Prostate gland (tissue), 2 donors: Measurements from ENCODE around the gene MAP1LC3A. TPM values are rescaled to one million over a fixed set of nuclear protein-coding genes. Genes with fewer than 3 reads are reported as not detected.

Experiments
- DNase-seq: peaks from one replicate; pipeline ENCODE4 v3.0.0-alpha.2; 2019; ENCODE audit warnings: low spot score
- H3K27ac ChIP-seq, 2 donors: fragments of 200-600 bp; sonication (generic); 2 replicates each; pipeline ENCODE4 v1.5.1; 2017 to 2019
- H3K27me3 ChIP-seq: fragments of 200-600 bp; sonication (generic); replicated peaks from 2 replicates; pipeline ENCODE4 v1.5.1; 2019; ENCODE audit not compliant: insufficient read depth
- H3K36me3 ChIP-seq, 2 donors: fragments of 200-600 bp; sonication (generic); 1 replicate in 1 of 2; 2 replicates in 1 of 2; pipeline versions ENCODE4 v1.5.1 to v1.8.1; 2017 to 2019
- H3K4me1 ChIP-seq: fragments of 200-600 bp; sonication (generic); replicated peaks from 2 replicates; pipeline ENCODE4 v1.5.1; 2019
- H3K4me3 ChIP-seq, 2 donors: fragments of 200-600 bp; sonication (generic); 2 replicates each; pipeline ENCODE4 v1.5.1; 2017 to 2019
- H3K9me3 ChIP-seq: fragments of 200-600 bp; sonication (generic); 2 replicates; pipeline ENCODE4 v1.5.1; 2017
- POLR2A ChIP-seq: fragments of 450-650 bp; IDR thresholded peaks from one replicate; pipeline ENCODE4 v1.6.1; 2016; ENCODE audit warnings: antibody characterized with exemption, mild to moderate bottlenecking
- POLR2AphosphoS5 ChIP-seq: sonication (generic); formaldehyde crosslinking; IDR thresholded peaks from one replicate; pipeline ENCODE4 v1.6.1; 2017; ENCODE audit warnings: antibody characterized with exemption
- WGBS: methylation state at CpG from one replicate; pipeline ENCODE4 v1.1.5; 2018; 5-methylcytosine and 5-hydroxymethylcytosine counted together
- intact Hi-C: fragments of 100-400 bp; cut with DNase I; formaldehyde crosslinking; loops from one replicate; pipeline ENCODE4 v1.14.2; 2022
- total RNA-seq, 2 donors: library from RNA; depleted of rRNA; stranded (reverse); fragments of >200 nt; gene quantifications; one replicate each; pipeline ENCODE4 v1.1.0, GENCODE V29; 2016
- TF ChIP-seq, protein P1 (sequence below), 4 experiments: fragments of 200-600 bp in 2 of 4; fragments of 450-650 bp in 2 of 4; sonication (generic) in 2 of 4; IDR thresholded peaks; 1 replicate in 3 of 4; 2 replicates in 1 of 4; pipeline ENCODE4 v1.5.1; 2016 to 2019; ENCODE audit warnings: antibody characterized with exemption in 4 of 4, mild to moderate bottlenecking in 2 of 4, moderate library complexity in 2 of 4

Gene MAP1LC3A
- total RNA-seq, 2 donors from 2014 or later = 74.3 to 128 TPM

DNA sequence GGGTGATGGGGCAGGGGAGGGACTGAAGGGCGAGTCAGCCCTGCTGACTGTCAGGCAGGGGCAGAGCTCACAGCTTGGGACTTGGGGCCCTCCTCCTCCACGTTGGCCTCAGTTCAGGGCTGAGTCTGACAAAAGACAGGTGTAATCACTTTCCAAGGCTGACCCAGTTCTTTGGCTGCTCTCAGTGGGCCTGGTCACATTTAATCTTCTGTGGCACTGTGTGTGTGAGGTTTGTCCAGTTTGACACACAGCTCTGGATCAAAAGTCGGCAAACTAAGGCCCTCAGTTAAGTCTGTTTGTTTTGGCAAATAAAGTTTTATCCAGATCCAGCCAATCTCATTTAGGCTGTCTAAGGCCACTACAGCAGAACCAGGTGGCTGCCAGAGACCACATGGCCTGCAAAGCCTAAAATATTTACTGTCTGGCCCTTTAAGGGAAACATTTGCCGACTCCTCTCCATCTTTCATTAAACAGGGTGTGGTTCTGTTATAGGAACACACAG lies 5.1 kb upstream of the MAP1LC3A start:
- intact Hi-C loops = no loop called here
- WGBS = 33% methylated on average over 4 of the region's 4 CpGs
- H3K27me3 ChIP-seq = no peaks in the 10 kb centered on the region
- peak; percentile 69 for DNase-seq
- no peaks in the 10 kb centered on the region for H3K9me3 ChIP-seq
- peaks cover 3% of the 10 kb centered on the region for H3K4me1 ChIP-seq
- H3K4me3 ChIP-seq = no peak overlapping the region
- H3K36me3 ChIP-seq = no peaks in the 10 kb centered on the region
- peak overlapping the region; percentile 59 to 67 for H3K27ac ChIP-seq
- TF ChIP-seq POLR2AphosphoS5 (peak; percentile 82), POLR2A (no peak)
- TF ChIP-seq, protein P1, sequence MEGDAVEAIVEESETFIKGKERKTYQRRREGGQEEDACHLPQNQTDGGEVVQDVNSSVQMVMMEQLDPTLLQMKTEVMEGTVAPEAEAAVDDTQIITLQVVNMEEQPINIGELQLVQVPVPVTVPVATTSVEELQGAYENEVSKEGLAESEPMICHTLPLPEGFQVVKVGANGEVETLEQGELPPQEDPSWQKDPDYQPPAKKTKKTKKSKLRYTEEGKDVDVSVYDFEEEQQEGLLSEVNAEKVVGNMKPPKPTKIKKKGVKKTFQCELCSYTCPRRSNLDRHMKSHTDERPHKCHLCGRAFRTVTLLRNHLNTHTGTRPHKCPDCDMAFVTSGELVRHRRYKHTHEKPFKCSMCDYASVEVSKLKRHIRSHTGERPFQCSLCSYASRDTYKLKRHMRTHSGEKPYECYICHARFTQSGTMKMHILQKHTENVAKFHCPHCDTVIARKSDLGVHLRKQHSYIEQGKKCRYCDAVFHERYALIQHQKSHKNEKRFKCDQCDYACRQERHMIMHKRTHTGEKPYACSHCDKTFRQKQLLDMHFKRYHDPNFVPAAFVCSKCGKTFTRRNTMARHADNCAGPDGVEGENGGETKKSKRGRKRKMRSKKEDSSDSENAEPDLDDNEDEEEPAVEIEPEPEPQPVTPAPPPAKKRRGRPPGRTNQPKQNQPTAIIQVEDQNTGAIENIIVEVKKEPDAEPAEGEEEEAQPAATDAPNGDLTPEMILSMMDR (IDR thresholded peaks at IDR 0.05) = no peak

DNA sequence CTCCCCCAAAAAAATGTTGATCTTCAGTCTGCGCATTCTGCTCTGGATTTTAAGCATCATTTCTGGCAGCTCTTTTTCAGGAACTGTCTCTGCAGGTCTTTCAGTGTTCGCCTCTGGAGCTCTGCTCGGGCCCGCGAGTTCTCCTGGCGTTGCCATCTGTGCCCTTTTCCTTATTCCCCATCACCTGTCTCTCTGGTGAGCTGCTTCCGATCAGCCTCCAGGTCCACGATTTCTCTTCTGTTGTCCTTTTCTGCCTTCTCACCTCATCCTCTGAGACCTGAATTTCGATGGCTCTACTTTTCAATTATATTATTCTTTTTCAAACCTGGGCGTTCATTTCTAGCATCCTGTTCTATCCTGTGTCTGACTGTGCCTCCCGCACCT lies 590 bp upstream of the MAP1LC3A start:
- no peaks in the 10 kb centered on the region for H3K9me3 ChIP-seq
- peaks cover 3% of the 10 kb centered on the region for H3K4me1 ChIP-seq
- no peak for DNase-seq
- TF ChIP-seq, protein P1 (IDR thresholded peaks at IDR 0.05) = no peak
- TF ChIP-seq POLR2AphosphoS5 (no peak), POLR2A (no peak)
- H3K36me3 ChIP-seq = no peaks in the 10 kb centered on the region
- no peaks in the 10 kb centered on the region for H3K27me3 ChIP-seq
- H3K4me3 ChIP-seq = peak overlapping the region; percentile 66 to 81
- 14% methylated on average over 11 of the region's 11 CpGs for WGBS
- intact Hi-C loops = no loop called here
- peak overlapping the region; percentile 95 to 97 for H3K27ac ChIP-seq

DNA sequence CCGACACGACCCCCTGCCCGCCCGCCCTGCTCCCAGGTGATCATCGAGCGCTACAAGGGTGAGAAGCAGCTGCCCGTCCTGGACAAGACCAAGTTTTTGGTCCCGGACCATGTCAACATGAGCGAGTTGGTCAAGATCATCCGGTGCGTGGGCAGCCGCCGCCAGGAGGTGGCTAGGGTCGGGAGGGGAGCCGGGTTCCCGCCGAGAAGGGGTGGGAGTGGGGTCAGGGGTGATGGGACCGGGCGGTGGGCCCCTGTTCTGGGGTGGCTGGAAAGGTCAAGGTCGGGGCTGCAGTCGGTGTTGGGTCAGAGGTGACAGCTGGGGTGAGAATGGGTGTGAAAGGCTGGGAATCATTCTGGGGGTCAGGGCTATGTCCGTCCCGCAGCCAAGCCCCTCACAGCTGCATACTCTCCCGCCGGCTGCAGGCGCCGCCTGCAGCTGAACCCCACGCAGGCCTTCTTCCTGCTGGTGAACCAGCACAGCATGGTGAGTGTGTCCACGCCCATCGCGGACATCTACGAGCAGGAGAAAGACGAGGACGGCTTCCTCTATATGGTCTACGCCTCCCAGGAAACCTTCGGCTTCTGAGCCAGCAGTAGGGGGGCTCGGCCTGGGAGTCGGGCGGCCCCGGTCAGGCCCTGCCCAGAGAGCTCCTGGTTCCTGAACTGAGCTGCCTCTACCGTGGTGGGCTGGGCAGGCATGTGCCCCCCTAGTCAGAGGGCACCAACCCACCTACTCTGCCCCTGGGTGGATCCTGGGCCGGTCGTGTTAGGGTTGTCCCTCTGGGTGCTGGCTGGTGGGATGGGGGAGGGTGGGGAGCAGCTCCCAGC lies 1.0 kb downstream of the MAP1LC3A start:
- intact Hi-C loops = no loop called here
- no peaks in the 10 kb centered on the region for H3K36me3 ChIP-seq

DNA sequence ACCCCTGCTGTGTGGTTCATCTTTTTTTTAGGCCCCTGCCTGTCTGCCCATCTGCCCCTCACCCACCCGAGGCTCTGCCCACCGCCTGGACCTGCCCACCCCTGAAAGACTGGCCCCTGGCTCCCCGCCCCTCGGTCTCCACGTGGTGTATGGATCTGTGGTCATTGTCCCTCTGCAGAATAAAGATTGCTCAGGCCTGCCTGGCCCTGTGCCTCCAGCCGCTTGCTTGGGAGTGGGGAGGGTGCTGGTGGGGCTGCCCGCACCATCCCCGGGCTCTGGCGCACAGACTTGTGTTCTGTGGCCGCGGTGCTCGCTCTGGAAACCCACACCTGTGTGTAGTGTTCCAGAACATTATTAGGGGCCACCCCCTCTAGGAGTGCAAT lies 1.6 kb downstream of the MAP1LC3A start:
- H3K27me3 ChIP-seq = no peaks in the 10 kb centered on the region
- H3K27ac ChIP-seq = peak overlapping the region; percentile 95 to 97
- H3K9me3 ChIP-seq = no peaks in the 10 kb centered on the region
- no peak for TF ChIP-seq POLR2A
- no peaks in the 10 kb centered on the region for H3K36me3 ChIP-seq
- no peaks in the 10 kb centered on the region for H3K4me1 ChIP-seq
- no peak for DNase-seq
- intact Hi-C loops = no loop called here
- WGBS = 69% methylated on average over 12 of the region's 12 CpGs
- no peak overlapping the region for H3K4me3 ChIP-seq

More for the DNA sequence above, 1.0 kb downstream of the MAP1LC3A start:
- Histone ChIP-seq H3K4me3 (peak overlapping the region; percentile 66 to 81), H3K4me1 (no peaks in the 10 kb centered on the region), H3K9me3 (no peaks in the 10 kb centered on the region), H3K27ac (peak overlapping the region; percentile 95 to 97), H3K27me3 (no peaks in the 10 kb centered on the region)
- 58% methylated on average over 30 of the region's 43 CpGs for WGBS
- no peak for TF ChIP-seq POLR2A
- no peak for DNase-seq

DNA sequence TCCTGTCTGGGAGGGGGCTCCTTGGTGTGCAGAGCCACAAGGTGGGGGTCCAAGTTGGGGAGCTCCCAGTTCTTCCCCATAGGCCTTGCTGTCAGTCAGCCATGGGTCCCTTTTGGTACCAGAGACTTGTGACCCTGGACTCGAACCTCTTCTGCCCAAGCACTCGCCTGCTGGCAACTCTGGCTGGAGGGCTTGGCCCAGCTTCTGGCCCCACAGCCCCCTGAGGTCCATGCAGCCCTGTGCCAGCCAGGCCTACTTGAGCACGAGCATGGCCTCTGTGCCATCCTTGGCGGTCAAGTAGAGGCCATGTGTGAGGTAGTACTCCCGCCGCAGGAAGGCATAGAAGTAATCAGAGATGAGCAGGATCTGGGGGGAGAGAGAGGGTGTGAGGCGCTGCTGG lies 2.1 kb downstream of the MAP1LC3A start:
- DNase-seq = no peak
- no peak overlapping the region for H3K4me3 ChIP-seq
- WGBS = 87% methylated on average over 7 of the region's 7 CpGs

More for the DNA sequence above, 2.1 kb downstream of the MAP1LC3A start:
- H3K9me3 ChIP-seq = no peaks in the 10 kb centered on the region
- intact Hi-C loops = no loop called here
- TF ChIP-seq, protein P1 (IDR thresholded peaks at IDR 0.05) = no peak
- TF ChIP-seq POLR2AphosphoS5 (no peak), POLR2A (no peak)
- no peaks in the 10 kb centered on the region for H3K36me3 ChIP-seq
- H3K27ac ChIP-seq = no peak overlapping the region
- H3K27me3 ChIP-seq = no peaks in the 10 kb centered on the region
- no peaks in the 10 kb centered on the region for H3K4me1 ChIP-seq
